Esophagus squamous epithelium (tissue), 5 donors: ENCODE measurements around the gene DAD1. TPM values are rescaled to one million over a fixed set of nuclear protein-coding genes. Genes with fewer than 3 reads are reported as not detected.

ENCODE experiments used
- DNase-seq: peaks from one replicate; lab custom pipeline; 2025; lab: John Stamatoyannopoulos, UW
- H3K27ac ChIP-seq, 4 donors: fragments of 200-600 bp; sonication (generic); one replicate each; pipeline ENCODE4 v1.5.1; 2016 to 2019; ENCODE audit warnings: mild to moderate bottlenecking in 1 of 4
- H3K27me3 ChIP-seq, 4 donors: fragments of 200-600 bp; sonication (generic); 1 replicate in 3 of 4; 2 replicates in 1 of 4; pipeline versions ENCODE4 v1.5.1 to v1.6.0; 2017 to 2021; ENCODE audit warnings: antibody characterized with exemption in 1 of 4
- H3K36me3 ChIP-seq, 3 donors: fragments of 200-600 bp; sonication (generic); one replicate each; pipeline ENCODE4 v1.5.1; 2016 to 2019
- H3K4me1 ChIP-seq, 3 donors: fragments of 200-600 bp; sonication (generic); one replicate each; pipeline ENCODE4 v1.5.1; 2017 to 2019
- H3K4me3 ChIP-seq, 4 donors: fragments of 200-600 bp; sonication (generic); 1 replicate in 3 of 4; 2 replicates in 1 of 4; pipeline ENCODE4 v1.5.1; 2016 to 2019; ENCODE audit warnings: mild to moderate bottlenecking in 2 of 4, moderate library complexity in 1 of 4
- H3K9me3 ChIP-seq, 3 donors: fragments of 200-600 bp; sonication (generic); one replicate each; pipeline ENCODE4 v1.5.1; 2016 to 2019
- POLR2A ChIP-seq, 4 donors: fragments of 450-650 bp; IDR thresholded peaks; one replicate each; pipeline ENCODE4 v1.6.1; 2017; ENCODE audit warnings: antibody characterized with exemption in 4 of 4, mild to moderate bottlenecking in 4 of 4, moderate library complexity in 3 of 4
- WGBS, 2 donors: methylation state at CpG; one replicate each; pipeline ENCODE4 v1.1.5; 2018; 5-methylcytosine and 5-hydroxymethylcytosine counted together
- intact Hi-C: fragments of 100-400 bp; cut with DNase I; formaldehyde crosslinking; loops from one replicate; pipeline ENCODE4 v1.15.0; 2022
- total RNA-seq, 4 donors: library from RNA; depleted of rRNA; stranded (reverse); fragments of >200 nt; gene quantifications; one replicate each; pipeline ENCODE4 v1.1.0, GENCODE V29; 2016
- TF ChIP-seq, protein P1 (sequence below), 6 experiments: fragments of 450-650 bp in 4 of 6; fragments of 200-600 bp in 2 of 6; sonication (generic) in 2 of 6; IDR thresholded peaks; one replicate each; pipeline ENCODE4 v1.5.1; 2016 to 2019; ENCODE audit warnings: antibody characterized with exemption in 6 of 6, mild to moderate bottlenecking in 4 of 6, moderate library complexity in 4 of 6
- donor health status: DM: yes; HTN: yes; CAD: no.

DAD1 gene
- total RNA-seq, 4 donors from 2014 or later = 174 to 280 (median 225) TPM

- no peaks in the 10 kb centered on the region for H3K27me3 ChIP-seq
- H3K36me3 ChIP-seq = peaks cover 0 to 60% (median 3%) of the 10 kb centered on the region in 3 donors
- H3K4me3 ChIP-seq = no peak overlapping the region
- peaks cover 6 to 66% (median 24%) of the 10 kb centered on the region in 3 donors for H3K4me1 ChIP-seq
- intact Hi-C loops = loop anchor here (10.0 kb wide), 1 partner anchor 274 kb away; no protein-coding TSS in a partner anchor
- 15 to 16% methylated on average over 8 of the region's 8 CpGs for WGBS, 2 donors
- TF ChIP-seq, protein P1, sequence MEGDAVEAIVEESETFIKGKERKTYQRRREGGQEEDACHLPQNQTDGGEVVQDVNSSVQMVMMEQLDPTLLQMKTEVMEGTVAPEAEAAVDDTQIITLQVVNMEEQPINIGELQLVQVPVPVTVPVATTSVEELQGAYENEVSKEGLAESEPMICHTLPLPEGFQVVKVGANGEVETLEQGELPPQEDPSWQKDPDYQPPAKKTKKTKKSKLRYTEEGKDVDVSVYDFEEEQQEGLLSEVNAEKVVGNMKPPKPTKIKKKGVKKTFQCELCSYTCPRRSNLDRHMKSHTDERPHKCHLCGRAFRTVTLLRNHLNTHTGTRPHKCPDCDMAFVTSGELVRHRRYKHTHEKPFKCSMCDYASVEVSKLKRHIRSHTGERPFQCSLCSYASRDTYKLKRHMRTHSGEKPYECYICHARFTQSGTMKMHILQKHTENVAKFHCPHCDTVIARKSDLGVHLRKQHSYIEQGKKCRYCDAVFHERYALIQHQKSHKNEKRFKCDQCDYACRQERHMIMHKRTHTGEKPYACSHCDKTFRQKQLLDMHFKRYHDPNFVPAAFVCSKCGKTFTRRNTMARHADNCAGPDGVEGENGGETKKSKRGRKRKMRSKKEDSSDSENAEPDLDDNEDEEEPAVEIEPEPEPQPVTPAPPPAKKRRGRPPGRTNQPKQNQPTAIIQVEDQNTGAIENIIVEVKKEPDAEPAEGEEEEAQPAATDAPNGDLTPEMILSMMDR (IDR thresholded peaks at IDR 0.05) = peak; percentile 71 to 97 (median 94)
- no peak for TF ChIP-seq POLR2A (IDR thresholded peaks at IDR 0.05)
- peak overlapping the region; percentile 29 to 70 (median 50) for H3K27ac ChIP-seq
- H3K9me3 ChIP-seq = no peaks in the 10 kb centered on the region
- no peak for DNase-seq
Observed at GRCh38 chr14:22570132-22570949, 18.7 kb downstream of the DAD1 start.

DNA sequence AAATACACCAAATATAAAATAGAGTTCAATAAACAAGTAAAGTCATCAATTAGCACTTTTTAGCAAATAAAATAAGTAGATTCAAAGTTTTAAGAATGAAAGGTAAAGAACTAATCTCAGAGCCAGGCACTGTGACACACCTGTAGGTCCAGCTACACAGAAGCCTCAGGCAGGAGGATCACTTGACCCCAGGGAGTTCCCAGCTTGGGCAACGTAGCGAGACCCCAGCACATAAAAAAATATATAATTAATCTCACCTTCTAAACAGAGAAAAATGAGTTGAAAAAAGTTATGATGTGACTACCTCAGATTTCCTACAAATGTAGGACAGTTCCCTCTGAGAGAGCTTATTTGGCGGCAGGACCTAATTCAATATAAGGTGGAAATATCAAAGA lies 19.3 kb downstream of the DAD1 start:
- TF ChIP-seq POLR2A (IDR thresholded peaks at IDR 0.05) = no peak
- TF ChIP-seq, protein P1 (IDR thresholded peaks at IDR 0.05) = no peak
- Histone ChIP-seq H3K4me1 (peaks cover 11 to 72% (median 28%) of the 10 kb centered on the region in 3 donors), H3K27me3 (no peaks in the 10 kb centered on the region), H3K4me3 (no peak overlapping the region), H3K27ac (peak overlapping the region in 3 of 4 donors; percentile 6 to 70 (median 39)), H3K36me3 (peaks cover 0 to 55% (median 3%) of the 10 kb centered on the region in 3 donors), H3K9me3 (no peaks in the 10 kb centered on the region)
- intact Hi-C loops = loop anchor here (10.0 kb wide), 1 partner anchor 275 kb away; no protein-coding TSS in a partner anchor
- WGBS, 2 donors = 60 to 78% methylated on average over 3 of the region's 3 CpGs
- DNase-seq = no peak

DNA sequence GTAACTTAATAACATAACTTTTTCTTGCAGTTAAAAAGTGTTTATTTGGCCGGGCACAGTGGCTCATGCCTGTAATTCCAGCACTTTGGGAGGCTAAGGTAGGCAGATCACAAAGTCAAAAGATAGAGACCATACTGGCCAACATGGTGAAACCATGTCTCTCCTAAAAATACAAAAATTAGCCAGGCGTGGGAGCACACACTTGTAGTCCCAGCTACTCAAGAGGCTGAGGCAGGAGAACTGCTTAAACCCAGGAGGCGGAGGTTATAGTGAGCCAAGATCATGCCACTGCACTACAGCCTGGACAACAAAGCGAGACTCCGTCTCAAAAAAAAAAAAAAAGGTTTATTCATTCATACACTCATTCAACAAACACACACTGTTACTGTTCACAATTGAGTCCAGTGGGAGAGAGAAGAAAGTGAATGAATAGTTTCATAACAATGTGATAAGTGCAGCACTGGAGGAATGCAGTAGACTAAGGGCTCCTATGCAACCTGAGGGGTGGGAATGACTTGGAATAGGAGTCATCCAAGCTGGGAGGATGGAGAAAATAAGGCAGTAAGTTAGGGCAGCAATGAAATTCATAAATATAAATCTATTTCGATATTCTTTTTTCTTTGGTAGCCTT lies 19.8 kb downstream of the DAD1 start:
- no peak for DNase-seq
- intact Hi-C loops = no loop called here
- Histone ChIP-seq H3K36me3 (peaks cover 0 to 51% (median 3%) of the 10 kb centered on the region in 3 donors), H3K27ac (peak overlapping the region in 3 of 4 donors; percentile 6 to 77 (median 70)), H3K4me1 (peaks cover 14 to 77% (median 33%) of the 10 kb centered on the region in 3 donors), H3K4me3 (no peak overlapping the region), H3K27me3 (no peaks in the 10 kb centered on the region), H3K9me3 (no peaks in the 10 kb centered on the region)
- no peak for TF ChIP-seq POLR2A (IDR thresholded peaks at IDR 0.05)
- TF ChIP-seq, protein P1 (IDR thresholded peaks at IDR 0.05) = no peak
- WGBS, 2 donors = 70 to 79% methylated on average over 6 of the region's 6 CpGs

DNA sequence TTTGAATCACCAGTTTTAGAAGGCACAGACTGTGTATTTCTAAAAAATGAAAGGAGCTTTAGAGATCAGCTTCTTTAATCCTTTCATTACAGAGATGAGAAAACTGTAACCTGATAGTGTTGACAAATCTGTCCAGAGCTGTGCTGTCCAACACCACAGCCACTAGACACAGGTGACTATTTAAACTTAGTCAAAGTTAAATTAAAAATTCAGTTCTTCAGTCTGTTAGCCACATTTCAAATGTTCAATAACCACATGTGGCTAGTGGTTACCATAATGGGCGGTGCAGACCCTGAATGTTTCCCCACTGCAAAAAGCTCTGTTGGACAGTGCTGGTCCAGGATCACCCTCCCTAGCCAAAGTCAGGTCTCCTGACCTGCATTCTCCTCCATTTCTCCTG lies 21.6 kb downstream of the DAD1 start:
- Histone ChIP-seq H3K4me1 (peaks cover 23 to 89% (median 51%) of the 10 kb centered on the region in 3 donors), H3K9me3 (no peaks in the 10 kb centered on the region)
- WGBS, 2 donors = 67 to 100% methylated on average over 1 of the region's 1 CpG

More for the DNA sequence above, 21.6 kb downstream of the DAD1 start:
- peak overlapping the region; percentile 70 to 83 (median 74) for H3K27ac ChIP-seq
- no peak for DNase-seq
- intact Hi-C loops = no loop called here
- no peaks in the 10 kb centered on the region for H3K27me3 ChIP-seq
- H3K36me3 ChIP-seq = peaks cover 0 to 45% (median 0%) of the 10 kb centered on the region in 3 donors
- TF ChIP-seq, protein P1 (IDR thresholded peaks at IDR 0.05) = no peak
- no peak for TF ChIP-seq POLR2A (IDR thresholded peaks at IDR 0.05)
- no peak overlapping the region for H3K4me3 ChIP-seq
